ENCODE data around the gene PLXNB3.

PLXNB3 gene

GRCh38 chrX:153723351-153724251 lies 40.4 kb upstream of the PLXNB3 start:
- DNase-seq (ENCODE audit: extremely low read depth, low read depth), result no peak
- H3K4me3 ChIP-seq (replicated peaks; ENCODE audit: low read depth, low read length), result peak overlapping the region; percentile 64
- peak; percentile 54 for TF ChIP-seq CTCF (IDR thresholded peaks at IDR 0.05; ENCODE audit: low read depth, low read length, missing control alignments)

GRCh38 chrX:153724252-153725038 lies 39.6 kb upstream of the PLXNB3 start, which contains the start of the genes ABCD1 and BCAP31:
Gene ABCD1, plus strand, starts transcription at chrX:153724856. Its CDS starts 411 bp downstream, at chrX:153725267.
Gene BCAP31, minus strand, starts transcription at chrX:153724387. Its CDS starts 1,143 bp downstream, at chrX:153723244.
- H3K4me3 ChIP-seq (replicated peaks; ENCODE audit: low read depth, low read length), result peak within 1 kb of the TSS; percentile 64
- peak; percentile 17 for DNase-seq (ENCODE audit: extremely low read depth, low read depth)
- no peak for TF ChIP-seq CTCF (IDR thresholded peaks at IDR 0.05; ENCODE audit: low read depth, low read length, missing control alignments)

GRCh38 chrX:153725039-153725831 lies 38.8 kb upstream of the PLXNB3 start:
- H3K4me3 ChIP-seq (replicated peaks; ENCODE audit: low read depth, low read length), result peak overlapping the region; percentile 28
- no peak for TF ChIP-seq CTCF (IDR thresholded peaks at IDR 0.05; ENCODE audit: low read depth, low read length, missing control alignments)
- no peak for DNase-seq (ENCODE audit: extremely low read depth, low read depth)

- no peak overlapping the region for H3K4me3 ChIP-seq (replicated peaks; ENCODE audit: low read depth, low read length)
- no peak for TF ChIP-seq CTCF (IDR thresholded peaks at IDR 0.05; ENCODE audit: low read depth, low read length, missing control alignments)
- no peak for DNase-seq (ENCODE audit: extremely low read depth, low read depth)
These were observed 38.2 kb upstream of the PLXNB3 start for GRCh38 chrX:153725832-153726285.

- DNase-seq (ENCODE audit: extremely low read depth, low read depth), result no peak
- no peak for TF ChIP-seq CTCF (IDR thresholded peaks at IDR 0.05; ENCODE audit: low read depth, low read length, missing control alignments)
- H3K4me3 ChIP-seq (replicated peaks; ENCODE audit: low read depth, low read length), result no peak overlapping the region
These were observed 37.5 kb upstream of the PLXNB3 start for GRCh38 chrX:153726286-153727122.

Data from HFF-Myc (cell line).